ENCODE results near the gene TUBGCP6.

DNA sequence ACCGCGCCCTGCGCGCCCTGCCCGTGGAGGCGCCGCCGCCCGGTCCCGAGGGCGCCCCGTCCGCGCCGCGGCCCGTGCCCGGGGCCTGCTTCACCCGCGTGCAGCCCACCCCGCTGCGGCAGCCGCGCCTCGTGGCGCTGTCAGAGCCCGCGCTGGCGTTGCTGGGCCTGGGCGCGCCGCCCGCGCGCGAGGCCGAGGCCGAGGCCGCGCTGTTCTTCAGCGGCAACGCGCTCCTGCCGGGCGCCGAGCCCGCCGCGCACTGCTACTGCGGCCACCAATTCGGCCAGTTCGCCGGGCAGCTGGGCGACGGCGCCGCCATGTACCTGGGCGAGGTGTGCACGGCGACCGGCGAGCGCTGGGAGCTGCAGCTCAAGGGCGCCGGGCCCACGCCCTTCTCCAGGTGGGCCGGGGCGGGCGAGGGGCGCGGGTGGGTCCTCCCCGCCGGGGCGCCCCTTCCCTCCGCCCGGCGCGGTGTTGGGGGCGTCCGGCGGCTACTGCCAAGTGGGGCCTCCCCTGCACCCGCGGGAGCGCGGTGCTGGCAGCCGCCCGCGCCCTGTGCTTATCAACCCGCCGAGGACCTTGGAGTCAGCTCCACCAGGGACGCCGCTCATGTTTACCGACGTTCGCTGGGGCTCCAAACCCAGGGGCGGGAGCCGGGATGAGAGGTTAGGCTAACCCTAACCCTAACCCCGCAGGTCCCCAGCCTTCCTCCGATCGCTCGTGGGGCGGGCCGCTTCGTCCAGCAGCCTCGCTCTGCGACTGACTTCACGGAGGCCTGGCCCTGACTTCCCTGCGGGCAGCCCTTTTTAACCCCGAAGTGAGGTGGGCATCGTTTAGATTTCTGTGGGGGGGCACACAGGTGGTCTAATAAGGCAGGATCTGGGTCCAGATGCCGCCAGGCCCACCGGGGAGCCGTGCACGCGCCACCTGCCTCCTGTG, 43.4 kb downstream of the TUBGCP6 start:
- TF ChIP-seq POLR2A (IDR thresholded peaks at IDR 0.05) (no peak), CTCF (IDR thresholded peaks at IDR 0.05) (no peak)

All from thyroid gland (tissue), 4 donors.